ENCODE data around the gene HDAC9. TPM values are rescaled to one million over a fixed set of nuclear protein-coding genes. Genes with fewer than 3 reads are reported as not detected.
A peak's percentile ranks its signal among the peaks of the same experiment; 100 is the strongest.
"Not testable (repeated sequence)": the region's sequence is repeated elsewhere in the genome, so short reads cannot be mapped to it uniquely, and the experiment has no call there.

HDAC9 gene
- total RNA-seq, 1 donor from 2014 or later = 2.1 TPM

DNA sequence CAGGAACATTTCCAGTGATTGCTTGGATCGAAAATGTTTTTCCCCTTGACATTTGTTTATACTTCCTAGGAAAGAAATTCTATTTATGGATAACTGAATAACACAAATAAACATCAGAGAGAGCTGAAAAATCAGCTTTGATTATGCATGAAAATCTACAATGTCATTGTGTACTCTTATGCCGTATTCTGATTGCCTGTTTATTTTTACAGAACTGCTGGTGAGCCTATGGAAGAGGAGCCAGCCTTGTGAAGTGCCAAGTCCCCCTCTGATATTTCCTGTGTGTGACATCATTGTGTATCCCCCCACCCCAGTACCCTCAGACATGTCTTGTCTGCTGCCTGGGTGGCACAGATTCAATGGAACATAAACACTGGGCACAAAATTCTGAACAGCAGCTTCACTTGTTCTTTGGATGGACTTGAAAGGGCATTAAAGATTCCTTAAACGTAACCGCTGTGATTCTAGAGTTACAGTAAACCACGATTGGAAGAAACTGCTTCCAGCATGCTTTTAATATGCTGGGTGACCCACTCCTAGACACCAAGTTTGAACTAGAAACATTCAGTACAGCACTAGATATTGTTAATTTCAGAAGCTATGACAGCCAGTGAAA lies 500.4 kb downstream of the HDAC9 start:
- ATAC-seq = no peak
- DNase-seq (ENCODE audit: low spot score) = no peak

DNA sequence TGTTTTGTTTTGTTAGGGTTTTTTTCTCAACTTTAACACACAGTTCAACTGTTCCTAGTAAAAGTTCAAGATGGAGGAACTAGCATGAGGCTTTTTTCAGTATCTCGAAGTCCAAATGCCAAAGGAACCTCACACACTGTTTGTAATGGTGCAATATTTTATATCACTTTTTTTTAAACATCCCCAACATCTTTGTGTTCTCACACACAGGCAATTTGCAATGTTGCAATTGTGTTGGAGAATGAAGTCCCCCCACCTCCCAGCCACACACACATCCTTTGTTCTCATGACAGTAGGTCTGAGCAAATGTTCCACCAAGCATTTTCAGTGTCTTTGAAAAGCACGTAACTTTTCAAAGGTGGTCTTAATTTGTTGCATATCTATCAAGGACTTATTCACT lies 501.0 kb downstream of the HDAC9 start:
- no peak for ATAC-seq
- DNase-seq (ENCODE audit: low spot score) = no peak

DNA sequence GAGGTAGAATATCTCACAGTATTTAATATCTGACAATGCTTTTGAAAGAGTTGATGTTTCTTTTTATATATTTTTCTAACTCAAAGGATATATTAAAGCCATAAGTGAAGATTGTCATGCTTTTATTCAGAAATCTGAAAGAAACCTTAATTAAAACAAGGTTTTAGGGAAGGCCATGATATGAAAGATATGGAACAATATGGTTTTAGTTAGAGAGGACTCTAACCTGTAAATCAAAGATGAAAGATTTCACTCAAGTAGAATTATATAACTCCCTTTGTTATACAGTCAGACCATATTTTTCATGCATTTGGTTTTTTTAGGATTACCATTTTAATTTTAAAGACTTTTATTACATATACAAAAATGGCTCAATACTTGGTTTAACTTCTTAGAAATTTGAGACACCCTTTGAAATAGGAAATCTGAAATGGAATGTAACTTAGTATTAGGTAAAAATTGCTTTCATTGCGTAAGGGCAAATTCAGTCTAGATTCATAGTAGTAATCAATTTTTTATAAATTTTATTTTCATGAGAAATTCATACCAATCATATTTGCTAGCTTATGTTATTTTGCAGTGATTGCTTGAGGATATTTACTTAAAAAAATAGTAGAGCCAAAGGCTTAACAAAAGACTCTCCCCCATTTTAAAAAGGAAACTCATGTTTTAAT lies 502.1 kb downstream of the HDAC9 start:
- no peak for ATAC-seq
- DNase-seq (ENCODE audit: low spot score) = no peak

DNA sequence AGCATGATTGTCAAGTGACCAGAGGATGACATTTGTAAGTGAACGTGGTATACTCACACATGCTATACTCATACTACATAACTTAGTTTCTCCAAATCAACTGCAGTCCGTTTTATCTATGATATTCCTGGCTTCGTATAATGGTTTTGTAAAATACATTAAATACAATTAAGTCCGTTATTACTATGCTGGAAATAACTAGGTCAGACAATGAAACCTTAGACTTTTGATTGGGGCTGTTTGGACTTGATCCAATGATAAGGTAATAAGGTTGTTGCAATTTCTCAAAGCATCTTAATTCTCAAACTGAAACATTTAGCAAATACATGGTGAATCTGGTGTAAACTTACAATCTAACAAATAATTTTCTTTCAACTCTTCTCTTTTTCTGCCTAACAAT lies 504.9 kb downstream of the HDAC9 start:
- ATAC-seq = no peak
- no peak for DNase-seq (ENCODE audit: low spot score)

DNA sequence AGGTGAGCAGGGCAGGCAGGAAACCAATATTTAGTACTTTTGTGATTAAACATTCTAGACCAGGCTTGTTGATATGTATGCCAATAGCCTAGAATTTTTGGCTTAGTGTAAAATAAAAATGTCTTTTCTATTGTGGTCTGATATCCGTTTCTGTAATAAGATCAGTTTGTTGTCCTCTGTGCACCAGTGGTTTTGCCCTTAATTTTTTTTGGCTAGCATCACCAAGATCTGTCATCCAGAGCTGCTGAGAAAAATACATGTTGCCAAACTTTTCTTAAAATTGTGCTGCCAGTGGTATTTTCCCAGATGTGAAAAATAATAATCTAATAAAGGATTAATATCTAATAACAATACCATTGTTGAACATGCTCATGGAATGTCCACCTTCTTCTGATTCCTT lies 506.3 kb downstream of the HDAC9 start:
- no peak for DNase-seq (ENCODE audit: low spot score)
- no peak for ATAC-seq

DNA sequence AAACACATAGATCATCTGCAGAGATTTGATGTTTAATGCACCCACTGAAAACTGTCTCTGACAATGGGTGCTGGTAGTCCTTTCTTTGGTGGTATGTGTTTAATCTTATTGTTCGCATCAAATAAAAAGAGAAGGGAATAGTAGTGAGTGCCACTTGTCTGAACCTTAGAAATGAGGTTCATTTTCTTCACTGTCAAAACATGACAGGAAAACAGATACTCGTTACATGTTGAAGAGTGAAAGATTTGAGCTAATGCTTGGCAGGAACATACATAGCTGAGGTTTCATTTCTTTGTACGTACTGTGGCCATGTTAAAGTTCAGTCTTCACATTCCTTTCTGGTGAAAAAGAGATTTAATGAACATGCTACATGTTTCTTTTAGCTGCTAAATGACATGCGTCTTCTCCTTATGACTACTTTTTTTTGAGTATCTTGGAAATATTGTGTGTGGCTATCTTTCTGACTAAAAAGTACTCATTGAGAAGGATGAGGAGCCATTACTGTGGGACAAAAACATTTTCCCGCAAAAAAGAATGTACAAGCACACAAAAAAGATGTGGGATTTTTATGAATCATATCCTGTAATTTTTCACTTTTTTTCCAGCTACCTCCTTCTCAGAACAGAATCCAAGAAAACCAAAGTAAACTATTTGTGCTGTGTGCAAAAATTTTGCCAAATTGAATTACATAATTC lies 513.8 kb downstream of the HDAC9 start:
- no peak for ATAC-seq
- no peak for DNase-seq (ENCODE audit: low spot score)

DNA sequence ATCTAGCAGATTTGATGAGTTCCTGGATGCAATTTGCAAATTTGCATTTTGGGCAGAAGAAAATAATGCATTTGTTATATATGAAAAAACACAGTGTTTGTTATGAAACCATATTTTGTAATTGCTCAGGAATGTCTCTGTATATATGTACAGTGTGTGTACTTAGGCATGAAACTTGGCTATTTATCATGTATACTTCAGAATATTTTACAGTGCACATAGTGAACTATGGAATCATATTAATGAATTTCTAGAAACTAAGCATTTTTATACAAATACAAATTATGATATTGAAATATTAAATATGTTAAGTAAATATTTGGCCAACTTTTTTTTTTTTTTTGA lies 514.4 kb downstream of the HDAC9 start:
- DNase-seq (ENCODE audit: low spot score) = no peak
- no peak for ATAC-seq

DNA sequence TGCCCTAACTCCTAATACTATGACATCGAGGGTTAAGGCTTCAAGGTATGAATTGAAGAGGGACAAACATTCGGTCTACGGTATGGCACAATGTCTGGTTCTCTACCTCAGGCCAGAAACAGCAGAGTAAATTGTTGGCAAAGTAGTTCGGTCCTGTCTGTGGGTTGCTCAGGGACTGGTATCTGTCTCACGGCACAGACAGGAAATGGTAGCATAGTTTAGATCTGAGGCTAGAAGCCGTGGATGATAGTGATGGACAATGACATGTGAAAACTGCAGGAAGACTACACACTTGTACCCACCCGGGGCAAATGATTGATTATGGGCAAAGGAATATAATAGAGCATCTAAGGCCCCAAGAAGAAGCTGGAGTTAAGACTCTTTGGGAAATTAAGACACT lies 515.7 kb downstream of the HDAC9 start:
- DNase-seq (ENCODE audit: low spot score) (no peak), ATAC-seq (no peak)

DNA sequence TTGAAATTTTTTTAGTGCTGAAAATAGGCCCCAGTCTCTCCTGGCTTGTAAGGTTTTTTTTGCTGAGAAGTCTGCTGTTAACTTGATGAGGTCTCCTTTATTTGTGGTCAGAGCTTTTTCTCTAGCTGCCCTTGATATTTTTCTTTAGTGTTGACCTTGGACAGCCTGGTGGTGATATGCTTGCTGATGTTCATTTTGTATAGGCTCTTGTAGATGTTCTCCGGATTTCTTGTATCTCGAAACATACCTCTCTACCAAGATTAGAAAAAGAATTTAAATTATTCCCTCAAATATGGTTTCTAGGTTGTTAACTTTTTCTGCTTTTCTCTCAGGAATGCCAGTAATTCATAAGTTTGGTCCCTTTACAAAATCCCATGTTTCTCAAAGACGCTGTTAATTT lies 519.5 kb downstream of the HDAC9 start:
- DNase-seq (ENCODE audit: low spot score) (no peak), ATAC-seq (no peak)

DNA sequence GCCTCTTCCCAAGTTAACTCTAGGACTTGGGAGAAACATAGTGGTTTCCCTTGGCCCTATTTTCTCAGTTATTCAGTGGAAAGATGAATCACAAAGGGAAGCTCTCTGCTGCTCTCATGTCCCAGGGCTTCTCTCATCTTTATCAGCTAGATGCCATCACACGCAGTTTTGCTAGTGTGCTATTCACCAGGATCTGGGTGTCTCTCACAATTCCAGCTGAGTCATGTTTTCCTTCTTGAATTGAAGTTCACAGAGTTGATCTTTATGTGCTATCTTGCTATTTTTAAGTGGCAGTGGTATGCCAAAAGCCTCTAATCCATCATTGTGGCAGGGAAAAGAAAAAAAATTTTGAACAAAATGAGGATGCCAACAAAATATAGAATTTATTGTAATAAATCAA lies 520.6 kb downstream of the HDAC9 start:
- ATAC-seq = no peak
- no peak for DNase-seq (ENCODE audit: low spot score)

DNA sequence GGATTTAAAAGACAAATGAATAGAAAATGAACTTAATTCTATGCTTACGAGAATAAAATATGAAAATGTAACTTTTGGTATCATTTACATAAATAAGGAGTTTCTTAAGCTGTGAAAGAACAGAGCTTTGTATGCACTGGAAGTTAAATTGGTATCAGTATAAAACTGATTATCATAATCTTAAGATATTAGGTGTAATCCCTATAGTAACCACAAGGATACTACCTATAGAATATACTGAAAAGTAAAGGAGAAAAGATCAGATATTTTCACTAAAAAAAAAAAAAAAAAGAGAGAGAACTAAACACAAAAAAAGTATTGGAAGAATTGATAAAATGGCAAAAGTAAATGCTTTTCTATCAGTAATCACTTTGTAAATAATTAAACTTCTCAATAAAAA lies 521.8 kb downstream of the HDAC9 start:
- ATAC-seq (no peak), DNase-seq (ENCODE audit: low spot score) (no peak)

DNA sequence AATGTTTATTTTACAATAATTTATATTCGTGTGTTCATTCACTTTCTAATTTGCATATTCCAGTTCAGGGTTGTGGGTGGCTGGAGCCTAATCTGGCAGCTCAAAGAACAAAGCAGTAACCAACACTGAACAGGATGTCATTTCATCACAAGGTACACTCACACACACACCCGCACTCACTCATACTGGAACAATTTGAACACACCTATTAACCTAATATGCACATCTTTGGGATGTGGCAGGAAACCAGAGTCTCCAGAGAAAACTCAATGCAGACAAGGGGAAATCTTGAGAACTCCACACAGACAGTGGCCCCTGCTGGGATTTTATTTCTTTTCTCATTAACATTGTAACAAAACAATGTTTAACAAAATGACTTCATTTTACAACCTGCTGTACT lies 524.5 kb downstream of the HDAC9 start:
- DNase-seq (ENCODE audit: low spot score) (no peak), ATAC-seq (no peak)

DNA sequence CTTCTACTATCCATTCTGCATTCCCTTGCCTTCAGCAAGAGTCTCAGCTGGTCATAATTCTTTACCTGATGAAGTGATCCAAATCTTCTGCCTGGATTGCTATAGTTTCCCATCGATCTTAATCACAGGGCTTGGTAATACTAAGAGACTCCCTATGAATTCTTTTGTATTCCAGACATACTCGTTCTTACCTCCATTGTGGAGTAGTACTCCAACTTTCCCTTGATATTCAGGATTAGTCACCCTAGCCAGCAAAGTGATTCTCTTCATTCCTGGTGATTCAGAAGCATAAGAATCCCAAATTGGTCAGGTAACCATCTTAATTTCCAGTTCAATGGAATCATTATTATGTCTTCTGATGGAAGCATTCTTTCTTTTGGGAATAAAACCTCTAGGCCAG lies 525.2 kb downstream of the HDAC9 start:
- DNase-seq (ENCODE audit: low spot score) = no peak
- ATAC-seq = no peak

DNA sequence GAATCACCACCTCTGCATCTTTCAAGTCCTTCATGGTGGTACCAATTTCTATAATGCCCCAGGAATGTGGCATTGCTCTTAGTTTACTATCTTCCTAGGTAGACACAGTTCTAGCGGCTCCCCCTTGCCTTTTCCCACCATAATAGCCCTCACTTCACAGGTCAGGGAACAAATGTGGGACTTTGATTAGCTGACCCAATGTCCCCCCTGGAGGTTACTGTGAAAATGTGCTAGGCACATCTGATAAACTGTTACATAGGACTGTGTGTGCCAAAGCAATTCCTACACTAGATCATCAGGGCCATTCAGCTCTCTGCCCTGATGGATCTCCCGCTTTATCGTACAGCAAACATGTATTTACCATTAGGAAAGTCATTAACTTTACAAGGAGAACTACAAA lies 527.9 kb downstream of the HDAC9 start:
- no peak for DNase-seq (ENCODE audit: low spot score)
- ATAC-seq = no peak

DNA sequence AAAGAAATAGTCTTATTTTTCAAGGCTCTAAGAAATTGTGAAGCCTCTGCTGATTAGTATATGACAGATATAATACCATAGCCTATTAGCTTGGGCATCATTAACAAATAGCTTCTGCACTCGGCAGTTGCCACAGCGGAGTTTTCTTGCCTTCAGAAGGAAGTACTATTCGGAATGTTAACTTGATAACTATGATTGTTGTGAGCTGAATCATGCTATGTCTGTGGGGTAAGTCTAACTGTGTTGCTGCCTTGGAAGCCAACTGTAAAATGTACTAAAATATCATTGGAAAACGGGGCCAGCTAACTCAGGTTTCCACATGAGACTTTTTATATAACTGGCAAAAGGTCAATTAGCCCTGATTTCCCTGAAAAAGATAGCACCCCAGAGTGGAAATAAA lies 528.7 kb downstream of the HDAC9 start:
- no peak for DNase-seq (ENCODE audit: low spot score)
- ATAC-seq = no peak

DNA sequence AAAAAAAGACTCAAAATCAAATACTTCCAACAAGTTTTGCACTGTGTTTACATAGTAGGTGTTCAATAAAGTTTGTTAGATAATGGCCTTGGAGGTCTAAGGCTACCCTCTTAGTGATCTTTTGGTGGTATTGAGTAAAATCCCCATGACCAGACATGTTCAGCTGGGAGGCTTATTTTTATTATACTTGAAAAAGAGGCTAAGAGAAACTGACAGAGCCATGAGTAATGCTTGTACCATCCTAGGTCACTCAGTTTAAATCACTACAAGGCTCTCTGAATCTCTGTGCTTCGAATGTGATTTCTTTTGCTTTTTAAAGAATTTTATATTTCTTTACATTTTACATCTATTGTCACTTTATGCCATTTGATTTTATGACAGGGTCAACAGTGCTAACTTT lies 531.3 kb downstream of the HDAC9 start:
- DNase-seq (ENCODE audit: low spot score) = no peak
- ATAC-seq = no peak

DNA sequence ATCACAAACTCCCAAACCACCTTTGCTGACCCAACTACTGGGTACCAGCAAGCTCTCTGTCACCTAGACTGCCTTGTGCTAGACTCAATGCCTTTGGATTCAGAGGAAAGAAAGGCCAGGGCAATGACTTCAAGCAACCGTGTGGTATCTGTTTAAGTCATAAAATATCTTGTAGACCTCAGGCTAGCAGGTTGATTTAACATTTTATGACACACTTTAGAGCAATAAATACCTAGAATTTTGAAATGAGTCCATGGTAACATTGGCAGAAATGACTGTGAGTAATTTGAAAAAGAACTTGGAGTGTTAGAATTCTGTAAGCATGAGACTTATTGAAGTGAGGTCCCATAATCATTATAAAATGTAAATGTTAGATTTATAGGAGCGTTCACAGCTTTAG lies 534.7 kb downstream of the HDAC9 start:
- ATAC-seq (no peak), DNase-seq (ENCODE audit: low spot score) (no peak)

DNA sequence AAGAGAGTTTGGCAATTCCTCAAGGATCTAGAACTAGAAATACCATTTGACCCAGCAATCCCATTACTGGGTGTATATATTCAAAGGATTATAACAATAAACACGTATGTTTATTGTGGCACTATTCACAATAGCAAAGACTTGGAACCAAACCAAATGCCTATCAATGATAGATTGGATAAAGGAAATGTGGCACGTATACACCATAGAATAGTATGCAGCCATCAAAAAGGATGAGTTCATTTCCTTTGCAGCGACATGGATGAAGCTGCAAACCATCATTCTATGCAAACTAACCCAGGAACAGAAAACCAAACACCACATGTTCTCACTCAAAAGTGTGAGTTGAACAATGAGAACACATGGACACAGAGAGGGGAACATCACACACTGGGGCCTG lies 537.4 kb downstream of the HDAC9 start:
- ATAC-seq; DNase-seq (ENCODE audit: low spot score): not testable (repeated sequence)

DNA sequence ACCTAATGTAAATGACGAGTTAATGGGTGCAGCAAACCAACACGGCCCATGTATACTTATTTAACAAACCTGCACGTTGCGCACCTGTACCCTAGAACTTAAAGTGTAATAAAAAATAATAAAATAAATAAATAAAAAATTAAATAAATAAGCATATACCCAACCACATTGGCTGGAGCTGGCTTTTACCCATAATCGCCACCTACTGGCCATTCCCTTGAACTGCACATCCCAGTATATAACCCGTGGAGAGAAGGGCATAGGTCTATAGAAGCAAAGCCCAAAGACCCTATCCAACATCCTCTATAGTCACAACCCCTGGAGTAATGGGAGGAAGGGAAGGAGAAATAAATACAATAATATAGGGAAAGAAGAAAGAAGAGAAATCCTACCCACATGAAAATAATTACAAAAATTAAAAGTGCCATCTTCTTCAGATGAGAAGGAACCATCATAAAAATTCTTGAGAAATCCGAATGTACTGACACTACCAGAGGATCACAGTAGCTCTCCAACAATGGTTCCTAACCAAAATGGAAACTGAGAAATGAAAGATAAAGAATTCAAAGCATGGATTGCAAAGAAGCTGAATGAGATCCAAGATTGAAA lies 556.3 kb downstream of the HDAC9 start:
- peak; percentile 77 for ATAC-seq
- no peak for DNase-seq (ENCODE audit: low spot score)

Measured in left lobe of liver (tissue), 2 donors.